DOHH2 (cell line): ENCODE data around the gene TAF9.

ENCODE experiments used
- H3F3A ChIP-seq: fragments of 200-600 bp; sonication (generic), shearing (Covaris generic); 2 replicates; pipeline ENCODE4 v1.6.0; 2016; ENCODE audit warnings: antibody characterized with exemption, mild to moderate bottlenecking; ENCODE audit not compliant: control insufficient read depth, insufficient read depth
- H3K27ac ChIP-seq: fragments of 200-600 bp; sonication (generic); 2 replicates; pipeline ENCODE4 v1.5.1; 2014; ENCODE audit warnings: low read depth, mild to moderate bottlenecking, low read length, moderate library complexity
- H3K27me3 ChIP-seq: fragments of 200-600 bp; sonication (generic); 2 replicates; pipeline ENCODE4 v1.6.1; 2014; ENCODE audit warnings: mild to moderate bottlenecking, low read length, mixed read lengths; ENCODE audit not compliant: control insufficient read depth
- H3K36me3 ChIP-seq: fragments of 200-600 bp; sonication (generic); 2 replicates; pipeline ENCODE4 v1.6.1; 2014; ENCODE audit warnings: mild to moderate bottlenecking, low read length, moderate library complexity, mixed read lengths; ENCODE audit not compliant: control insufficient read depth
- H3K4me1 ChIP-seq: fragments of 200-600 bp; sonication (generic); 2 replicates; pipeline ENCODE4 v1.6.1; 2014; ENCODE audit warnings: mild to moderate bottlenecking, low read length, mixed read lengths; ENCODE audit not compliant: control insufficient read depth
- H3K4me2 ChIP-seq: fragments of 200-600 bp; sonication (generic); 2 replicates; pipeline ENCODE4 v1.6.0; 2014; ENCODE audit warnings: mild to moderate bottlenecking, low read length, moderate library complexity
- H3K4me3 ChIP-seq: fragments of 200-600 bp; sonication (generic); 2 replicates; pipeline ENCODE4 v1.5.1; 2014; ENCODE audit warnings: mild to moderate bottlenecking, low read length, mixed read lengths
- H3K79me2 ChIP-seq: fragments of 200-600 bp; sonication (generic); 2 replicates; pipeline ENCODE4 v1.6.1; 2014; ENCODE audit warnings: mild to moderate bottlenecking, low read length, mixed read lengths; ENCODE audit not compliant: control insufficient read depth
- H3K9me2 ChIP-seq: fragments of 200-600 bp; sonication (generic); replicated peaks from 2 replicates; pipeline ENCODE4 v1.6.1; 2014; ENCODE audit warnings: mild to moderate bottlenecking, low read length, mixed read lengths; ENCODE audit not compliant: control insufficient read depth
- H3K9me3 ChIP-seq: fragments of 200-600 bp; sonication (generic); 2 replicates; pipeline ENCODE4 v1.6.1; 2014; ENCODE audit warnings: antibody characterized with exemption, low read length, mixed read lengths; ENCODE audit not compliant: control insufficient read depth, insufficient read depth
- H4K20me1 ChIP-seq: fragments of 200-600 bp; sonication (generic); 2 replicates; pipeline ENCODE4 v1.6.0; 2014; ENCODE audit warnings: low read depth, mild to moderate bottlenecking, antibody characterized with exemption, low read length, moderate library complexity; ENCODE audit not compliant: control insufficient read depth, insufficient read depth
- EZH2phosphoT487 ChIP-seq: fragments of 200-600 bp; sonication (generic); IDR thresholded peaks from 2 replicates; pipeline ENCODE4 v1.6.1; 2017; ENCODE audit warnings: borderline replicate concordance, mild to moderate bottlenecking, antibody characterized with exemption, low read length, moderate library complexity, mixed read lengths
- TF ChIP-seq, protein P1 (sequence below): fragments of 200-600 bp; sonication (generic); IDR thresholded peaks from one replicate; pipeline ENCODE4 v1.5.1; 2014; ENCODE audit warnings: antibody characterized with exemption, mild to moderate bottlenecking, low read depth, low read length; ENCODE audit not compliant: poor library complexity, severe bottlenecking

The TAF9 gene

GRCh38 chr5:69317391-69317790, 51.9 kb downstream of the TAF9 start:
- no peaks in the 10 kb centered on the region for H3F3A ChIP-seq
- no peaks in the 10 kb centered on the region for H3K9me2 ChIP-seq

DNA sequence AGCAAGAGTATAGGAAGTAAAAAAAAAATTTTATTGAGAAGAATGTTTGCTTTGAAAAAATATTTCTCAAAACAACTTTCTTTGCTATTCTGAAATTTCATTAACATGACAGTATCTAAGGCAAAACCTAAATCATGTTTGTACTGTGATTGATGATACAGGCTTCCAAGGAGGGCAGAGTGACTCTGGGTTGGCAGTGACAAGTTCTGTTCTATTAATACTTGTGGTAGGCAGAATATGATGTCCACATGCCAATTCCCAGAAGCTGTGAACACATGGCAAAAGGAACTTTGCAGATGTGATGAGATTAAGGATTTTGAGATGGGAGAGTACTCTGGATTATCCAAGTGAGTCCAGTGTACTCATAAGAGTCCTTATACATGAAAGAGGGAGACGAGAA, 53.3 kb downstream of the TAF9 start:
- TF ChIP-seq, protein P1, sequence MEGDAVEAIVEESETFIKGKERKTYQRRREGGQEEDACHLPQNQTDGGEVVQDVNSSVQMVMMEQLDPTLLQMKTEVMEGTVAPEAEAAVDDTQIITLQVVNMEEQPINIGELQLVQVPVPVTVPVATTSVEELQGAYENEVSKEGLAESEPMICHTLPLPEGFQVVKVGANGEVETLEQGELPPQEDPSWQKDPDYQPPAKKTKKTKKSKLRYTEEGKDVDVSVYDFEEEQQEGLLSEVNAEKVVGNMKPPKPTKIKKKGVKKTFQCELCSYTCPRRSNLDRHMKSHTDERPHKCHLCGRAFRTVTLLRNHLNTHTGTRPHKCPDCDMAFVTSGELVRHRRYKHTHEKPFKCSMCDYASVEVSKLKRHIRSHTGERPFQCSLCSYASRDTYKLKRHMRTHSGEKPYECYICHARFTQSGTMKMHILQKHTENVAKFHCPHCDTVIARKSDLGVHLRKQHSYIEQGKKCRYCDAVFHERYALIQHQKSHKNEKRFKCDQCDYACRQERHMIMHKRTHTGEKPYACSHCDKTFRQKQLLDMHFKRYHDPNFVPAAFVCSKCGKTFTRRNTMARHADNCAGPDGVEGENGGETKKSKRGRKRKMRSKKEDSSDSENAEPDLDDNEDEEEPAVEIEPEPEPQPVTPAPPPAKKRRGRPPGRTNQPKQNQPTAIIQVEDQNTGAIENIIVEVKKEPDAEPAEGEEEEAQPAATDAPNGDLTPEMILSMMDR, result no peak
- no peak for TF ChIP-seq EZH2phosphoT487
- no peaks in the 10 kb centered on the region for H4K20me1 ChIP-seq
- H3K79me2 ChIP-seq, result no peaks in the 10 kb centered on the region
- peaks cover 9% of the 10 kb centered on the region for H3K4me1 ChIP-seq
- H3K27ac ChIP-seq, result no peak overlapping the region
- H3K36me3 ChIP-seq, result peaks cover 8% of the 10 kb centered on the region
- H3K9me2 ChIP-seq, result no peaks in the 10 kb centered on the region
- no peak overlapping the region for H3K4me2 ChIP-seq
- H3K4me3 ChIP-seq, result no peak overlapping the region
- no peaks in the 10 kb centered on the region for H3K27me3 ChIP-seq
- H3F3A ChIP-seq, result no peaks in the 10 kb centered on the region
- no peaks in the 10 kb centered on the region; the same call in 1 of the 2 replicates for H3K9me3 ChIP-seq

More at GRCh38 chr5:69317391-69317790, 51.9 kb downstream of the TAF9 start:
- Histone ChIP-seq H3K9me3 (no peaks in the 10 kb centered on the region), H3K4me1 (peaks cover 9% of the 10 kb centered on the region), H3K79me2 (no peaks in the 10 kb centered on the region), H3K36me3 (peaks cover 6% of the 10 kb centered on the region; the same call in 1 of the 2 replicates), H3K4me2 (no peak overlapping the region), H3K27me3 (no peaks in the 10 kb centered on the region), H3K27ac (no peak overlapping the region), H4K20me1 (no peaks in the 10 kb centered on the region), H3K4me3 (no peak overlapping the region)
- no peak for TF ChIP-seq EZH2phosphoT487
- TF ChIP-seq, protein P1, result no peak
